Calu3 (cell line): Measurements from ENCODE around the gene B9D2. TPM values are rescaled to one million over a fixed set of nuclear protein-coding genes. Genes with fewer than 3 reads are reported as not detected.

ENCODE experiments used
- BruUV-seq: library from RNA; stranded (reverse); fragments of 400-500 nt; replicated peaks from 2 replicates; lab custom pipeline; 2021; lab: Mats Ljungman, UMichigan
- CTCF ChIA-PET: fragments of 300-600 bp; sonication (Branson Sonifier 250); formaldehyde crosslinking; loops from one replicate; lab custom pipeline; 2022; ENCODE audit warnings: antibody characterized with exemption; lab: Charles Lee
- DNase-seq: peaks from one replicate; pipeline ENCODE4 v3.0.0; 2022
- H3K27ac Mint-ChIP-seq: one replicate; pipeline ENCODE4 v1.8.0; 2022; ENCODE audit warnings: mixed read lengths; ENCODE audit not compliant: unreplicated experiment
- H3K27me3 Mint-ChIP-seq: one replicate; pipeline ENCODE4 v1.8.0; 2022; ENCODE audit warnings: mixed read lengths; ENCODE audit not compliant: unreplicated experiment
- H3K36me3 Mint-ChIP-seq: one replicate; pipeline ENCODE4 v1.8.0; 2022; ENCODE audit warnings: mild to moderate bottlenecking, moderate library complexity, mixed read lengths; ENCODE audit not compliant: insufficient read depth, unreplicated experiment
- H3K4me1 Mint-ChIP-seq: one replicate; pipeline ENCODE4 v1.8.0; 2022; ENCODE audit warnings: mild to moderate bottlenecking, low read depth, mixed read lengths; ENCODE audit not compliant: unreplicated experiment
- H3K4me3 Mint-ChIP-seq: one replicate; pipeline ENCODE4 v1.8.0; 2022; ENCODE audit warnings: mild to moderate bottlenecking, low read depth, moderate library complexity, mixed read lengths; ENCODE audit not compliant: unreplicated experiment
- H3K9me3 Mint-ChIP-seq: one replicate; pipeline ENCODE4 v1.8.0; 2022; ENCODE audit warnings: low read depth, mixed read lengths; ENCODE audit not compliant: unreplicated experiment
- CTCF ChIP-seq: fragments of 200-600 bp; IDR thresholded peaks from one replicate; pipeline ENCODE4 v1.8.0; 2022; ENCODE audit warnings: antibody characterized with exemption; ENCODE audit not compliant: unreplicated experiment
- intact Hi-C: fragments of 100-400 bp; cut with micrococcal nuclease; formaldehyde crosslinking; loops from one replicate; pipeline ENCODE4 v1.10.0; 2022; ENCODE audit not compliant: unreplicated experiment
- total RNA-seq: library from RNA; stranded (reverse); gene quantifications from 2 replicates; pipeline ENCODE4 v1.2.3, GENCODE V29; 2022

Gene B9D2
- total RNA-seq, 1 experiment from 2014 or later: 6.4 TPM

DNA sequence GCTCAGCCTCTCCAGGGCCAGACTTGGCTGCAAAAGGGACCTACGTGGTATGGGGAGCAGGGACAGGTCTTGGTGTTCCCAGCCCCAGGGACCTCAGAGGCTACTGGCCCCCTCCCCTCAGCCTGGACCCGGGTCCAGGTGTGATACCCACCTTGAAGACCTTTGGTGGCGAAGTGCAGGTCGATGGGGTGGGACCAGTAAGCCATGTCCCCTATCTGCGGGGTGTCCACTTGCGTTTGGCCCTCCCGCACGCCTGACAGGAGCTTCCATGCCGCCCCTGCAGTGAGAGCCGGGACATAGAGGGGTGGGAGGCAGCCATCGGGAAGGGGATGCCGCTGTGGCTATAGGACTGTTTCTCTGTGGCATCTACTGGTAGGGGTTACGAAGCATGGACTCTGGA lies 6.2 kb downstream of the B9D2 start:
- Mint-ChIP-seq H3K27me3 (no peaks in the 10 kb centered on the region), H3K27ac (no peak overlapping the region), H3K4me1 (peaks cover 3% of the 10 kb centered on the region), H3K4me3 (no peak overlapping the region), H3K36me3 (peaks cover 21% of the 10 kb centered on the region), H3K9me3 (no peaks in the 10 kb centered on the region)
- no peak for TF ChIP-seq CTCF
- intact Hi-C loops: loop anchor here (10.0 kb wide), 1 partner anchor 77 kb away; the partner anchor contains the start of gene DMAC2
- no peak for DNase-seq
- BruUV-seq: no TSS peak
- CTCF ChIA-PET: interaction anchor here (0.5 kb wide), 1 partner anchor 154 kb away, joined by 7 read pairs; no protein-coding TSS in a partner anchor

GRCh38 chr19:41356984-41357739 lies 6.8 kb downstream of the B9D2 start:
- no peak overlapping the region for H3K27ac Mint-ChIP-seq
- H3K4me3 Mint-ChIP-seq: no peak overlapping the region
- H3K36me3 Mint-ChIP-seq: peaks cover 24% of the 10 kb centered on the region
- H3K9me3 Mint-ChIP-seq: no peaks in the 10 kb centered on the region
- DNase-seq: no peak
- intact Hi-C loops: loop anchor here (10.0 kb wide), 1 partner anchor 78 kb away; the partner anchor contains the start of gene DMAC2
- no peaks in the 10 kb centered on the region for H3K27me3 Mint-ChIP-seq
- CTCF ChIA-PET: interaction anchor here (0.5 kb wide), 1 partner anchor 153 kb away, joined by 7 read pairs; no protein-coding TSS in a partner anchor
- no peak for TF ChIP-seq CTCF
- peaks cover 3% of the 10 kb centered on the region for H3K4me1 Mint-ChIP-seq
- no TSS peak for BruUV-seq

GRCh38 chr19:41355802-41356201 lies 8.1 kb downstream of the B9D2 start:
- intact Hi-C loops: loop anchor here (10.0 kb wide), 1 partner anchor 79 kb away; the partner anchor contains the start of gene DMAC2
- no peak for TF ChIP-seq CTCF
- peaks cover 16% of the 10 kb centered on the region for H3K4me1 Mint-ChIP-seq
- H3K27me3 Mint-ChIP-seq: no peaks in the 10 kb centered on the region
- no TSS peak for BruUV-seq
- peaks cover 38% of the 10 kb centered on the region for H3K36me3 Mint-ChIP-seq
- CTCF ChIA-PET: no interaction called here
- no peak overlapping the region for H3K4me3 Mint-ChIP-seq
- H3K27ac Mint-ChIP-seq: no peak overlapping the region
- no peak for DNase-seq
- H3K9me3 Mint-ChIP-seq: no peaks in the 10 kb centered on the region

DNA sequence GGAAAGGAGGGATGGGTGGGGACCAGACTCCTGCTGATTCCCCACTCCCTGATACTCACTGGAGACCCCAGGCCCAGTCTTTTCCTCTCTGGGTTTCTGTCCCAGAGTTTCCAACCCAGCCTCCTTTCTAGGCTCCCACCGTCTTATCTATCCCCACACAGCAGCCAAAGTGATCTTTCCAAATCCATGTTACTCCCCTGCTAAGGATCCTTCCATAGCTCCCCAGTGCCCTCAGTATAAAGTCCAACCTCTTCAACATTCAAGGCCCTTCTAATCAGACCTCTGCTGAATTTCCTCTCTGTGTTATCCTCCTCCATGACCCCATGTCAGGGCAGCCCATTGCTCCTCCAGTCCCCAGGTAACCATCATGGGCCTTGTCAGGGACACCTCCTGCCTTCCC lies 8.9 kb downstream of the B9D2 start:
- TF ChIP-seq CTCF: no peak
- BruUV-seq: no TSS peak
- H3K9me3 Mint-ChIP-seq: no peaks in the 10 kb centered on the region
- intact Hi-C loops: loop anchor here (10.0 kb wide), 1 partner anchor 80 kb away; the partner anchor contains the start of gene DMAC2
- peak overlapping the region; percentile 32 for H3K27ac Mint-ChIP-seq
- CTCF ChIA-PET: no interaction called here
- H3K36me3 Mint-ChIP-seq: peaks cover 42% of the 10 kb centered on the region
- peaks cover 21% of the 10 kb centered on the region for H3K4me1 Mint-ChIP-seq
- no peak for DNase-seq
- H3K4me3 Mint-ChIP-seq: peak overlapping the region; percentile 19
- H3K27me3 Mint-ChIP-seq: no peaks in the 10 kb centered on the region
